GM18907 (cell line): ENCODE data around the gene TAS2R30.
"Not testable (repeated sequence)": the region's sequence is repeated elsewhere in the genome, so short reads cannot be mapped to it uniquely, and the experiment has no call there.

Experiments used
- ATAC-seq: cut with Tn5 transposase; IDR thresholded peaks from one replicate; pipeline ENCODE4 v1.9.1; 2021; ENCODE audit warnings: mild to moderate bottlenecking, moderate library complexity; ENCODE audit not compliant: unreplicated experiment

Gene TAS2R30

GRCh38 chr12:11130999-11131398 lies 3.4 kb downstream of the TAS2R30 start:
- ATAC-seq, result no peak

DNA sequence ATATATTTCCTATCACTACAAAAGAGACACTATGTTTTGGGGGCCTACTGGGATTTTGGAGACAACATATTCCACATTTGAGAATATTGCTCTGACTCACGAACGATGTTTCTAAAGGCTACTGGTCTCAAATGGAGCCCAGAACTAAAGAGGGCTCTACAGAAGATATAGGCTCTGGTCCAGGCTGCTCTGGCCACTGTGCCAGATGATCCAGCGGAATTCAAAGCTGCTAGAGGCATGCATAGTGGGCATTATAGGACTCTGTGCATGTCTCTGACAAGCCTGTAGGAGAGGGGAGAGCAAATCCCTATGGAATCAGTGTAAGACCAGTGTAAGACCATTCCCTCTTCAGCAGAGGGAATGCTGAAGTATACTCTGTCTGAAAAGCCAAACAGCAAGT lies 4.1 kb downstream of the TAS2R30 start:
- no peak for ATAC-seq

- ATAC-seq, result not testable (repeated sequence)
Measured at GRCh38 chr12:11114130-11114529, 20.3 kb downstream of the TAS2R30 start.

DNA sequence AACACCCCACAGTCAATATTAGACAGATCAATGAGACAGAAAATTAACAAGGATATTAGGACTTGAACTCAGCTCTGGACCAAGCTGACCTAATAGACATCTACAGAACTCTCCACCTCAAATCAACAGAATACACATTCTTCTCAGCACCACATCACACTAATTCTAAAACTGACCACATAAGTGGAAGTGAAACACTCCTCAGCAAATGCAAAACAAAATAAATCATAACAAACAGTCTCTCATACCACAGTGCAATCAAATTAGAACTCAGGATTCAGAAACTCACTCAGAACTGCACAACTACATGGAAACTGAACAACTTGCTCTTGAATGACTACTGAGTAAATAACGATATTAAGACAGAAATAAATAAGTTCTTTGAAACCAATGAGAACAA lies 23.2 kb downstream of the TAS2R30 start:
- ATAC-seq, result not testable (repeated sequence)

DNA sequence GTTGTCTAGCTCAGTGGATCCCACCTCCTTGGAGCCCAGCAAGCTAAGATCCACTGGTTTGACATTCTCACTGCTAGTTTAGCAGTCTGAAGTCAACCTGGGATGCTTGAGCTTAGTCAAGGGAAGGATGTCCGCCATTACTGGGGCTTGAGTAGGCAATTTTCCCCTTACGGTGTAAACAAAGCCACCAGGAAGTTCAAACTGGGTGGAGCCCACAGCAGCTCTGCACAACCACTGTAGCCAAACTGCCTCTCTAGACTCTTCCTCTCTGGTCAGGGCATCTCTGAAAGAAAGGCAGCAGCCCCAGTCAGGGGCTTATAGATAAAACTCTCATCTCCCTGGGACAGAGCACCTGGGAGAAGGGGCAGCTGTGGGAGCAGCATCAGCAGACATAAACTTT lies 25.6 kb downstream of the TAS2R30 start:
- ATAC-seq, result no peak

GRCh38 chr12:11107719-11108118 lies 26.7 kb downstream of the TAS2R30 start:
- ATAC-seq, result no peak

DNA sequence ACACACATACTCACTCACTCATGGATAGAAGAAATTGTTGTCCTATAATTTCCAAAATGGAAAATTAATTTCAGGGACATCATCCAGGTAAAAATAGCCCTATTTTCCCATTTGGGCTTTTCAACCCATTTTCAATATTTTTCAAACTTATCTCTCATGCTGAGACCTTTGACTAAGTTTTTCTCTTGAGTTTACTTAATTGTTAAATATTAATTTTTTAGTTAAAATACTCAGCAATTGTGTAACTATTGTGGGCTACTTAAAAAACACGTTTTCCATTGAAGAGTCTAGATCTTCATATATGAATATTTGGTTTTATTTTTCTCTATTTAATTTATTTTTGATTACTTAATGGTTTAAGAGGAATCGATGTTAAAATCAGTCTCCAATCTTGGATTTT lies 28.2 kb downstream of the TAS2R30 start:
- no peak for ATAC-seq

DNA sequence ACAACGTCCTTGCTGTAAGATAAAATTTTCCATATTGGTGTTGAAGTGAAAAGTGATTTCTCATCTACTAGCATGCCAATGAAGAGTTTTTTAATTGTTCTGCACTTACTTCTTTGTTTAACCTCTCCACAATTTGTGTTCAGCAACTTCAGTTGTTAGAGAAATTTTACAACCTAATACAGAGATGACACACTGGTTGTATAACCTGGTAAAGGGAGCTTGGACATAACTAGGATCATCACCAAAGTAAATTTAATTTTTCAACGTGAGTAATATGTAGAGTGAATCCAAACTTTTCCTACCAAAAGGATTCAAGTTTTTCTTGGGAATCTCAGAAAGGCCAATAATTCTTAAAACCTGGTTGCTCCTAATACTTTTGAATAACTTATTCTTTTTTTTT lies 28.9 kb downstream of the TAS2R30 start:
- ATAC-seq, result no peak

DNA sequence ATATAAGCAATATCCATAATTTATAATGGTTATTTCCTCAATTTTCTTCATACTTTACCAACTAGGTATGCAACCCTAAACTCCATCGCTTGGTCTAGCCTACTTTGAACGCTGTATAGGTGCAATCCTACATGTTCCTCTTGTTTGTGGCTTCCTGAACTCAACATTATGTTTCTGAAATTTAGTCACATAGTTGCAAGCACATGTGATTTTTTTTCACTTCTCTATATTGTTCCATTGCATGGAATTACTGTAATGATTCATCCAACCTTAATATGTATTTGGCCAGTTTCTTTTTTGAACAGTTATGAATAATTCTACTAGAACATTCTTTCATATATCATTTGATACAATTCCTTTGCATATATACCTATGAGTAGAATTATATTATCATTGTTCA lies 39.5 kb downstream of the TAS2R30 start:
- ATAC-seq, result not testable (repeated sequence)

GRCh38 chr12:11092128-11092527 lies 42.3 kb downstream of the TAS2R30 start, which contains the start of gene TAS2R43:
Gene TAS2R43 (minus strand): TSS chr12:11092313. CDS start chr12:11092229, 84 bp downstream.
- no peak for ATAC-seq

- no peak for ATAC-seq
Measured at GRCh38 chr12:11089246-11089645, 45.2 kb downstream of the TAS2R30 start.

DNA sequence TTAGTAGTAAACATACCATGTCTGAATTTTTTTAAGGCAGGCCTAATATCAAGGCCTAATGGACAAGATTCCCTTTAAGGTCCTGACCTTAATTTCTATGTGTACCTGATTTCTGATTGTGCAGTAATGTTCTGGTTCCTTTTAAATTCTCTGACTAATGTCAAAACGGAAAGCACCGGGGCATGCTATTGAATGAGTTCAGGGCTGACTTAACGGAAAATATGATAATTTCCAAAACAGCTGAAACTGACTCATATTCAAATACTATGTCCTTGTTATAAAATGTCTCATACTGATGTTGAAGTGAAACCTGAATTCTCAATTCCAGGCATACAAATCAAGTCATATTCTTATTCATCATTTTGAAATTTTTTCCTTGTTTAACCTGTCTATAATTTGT lies 49.0 kb downstream of the TAS2R30 start:
- ATAC-seq, result no peak
